ENCODE results near the gene CCDC197. TPM values are rescaled to one million over a fixed set of nuclear protein-coding genes. Genes with fewer than 3 reads are reported as not detected.

CCDC197 gene
- total RNA-seq, 2 experiments from 2014 or later: not detected

- no peaks in the 10 kb centered on the region for H3K4me1 Mint-ChIP-seq
- H3K4me3 Mint-ChIP-seq: no peak overlapping the region
- no peak overlapping the region for H3K27ac Mint-ChIP-seq
- no peak for DNase-seq
- ChIA-PET POLR2A (no interaction called here), CTCF (interaction anchor here (1.1 to 1.7 kb wide), 2 partner anchors 9 to 10 kb away, joined by 3 to 4 read pairs; no protein-coding TSS in a partner anchor)
- H3K27me3 Mint-ChIP-seq: no peaks in the 10 kb centered on the region
- H3K36me3 Mint-ChIP-seq (ENCODE audit: low read depth): peaks cover 24% of the 10 kb centered on the region
- H3K9me3 Mint-ChIP-seq: no peaks in the 10 kb centered on the region
Observed at GRCh38 chr14:94045101-94045500, 48.0 kb downstream of the CCDC197 start.

DNA sequence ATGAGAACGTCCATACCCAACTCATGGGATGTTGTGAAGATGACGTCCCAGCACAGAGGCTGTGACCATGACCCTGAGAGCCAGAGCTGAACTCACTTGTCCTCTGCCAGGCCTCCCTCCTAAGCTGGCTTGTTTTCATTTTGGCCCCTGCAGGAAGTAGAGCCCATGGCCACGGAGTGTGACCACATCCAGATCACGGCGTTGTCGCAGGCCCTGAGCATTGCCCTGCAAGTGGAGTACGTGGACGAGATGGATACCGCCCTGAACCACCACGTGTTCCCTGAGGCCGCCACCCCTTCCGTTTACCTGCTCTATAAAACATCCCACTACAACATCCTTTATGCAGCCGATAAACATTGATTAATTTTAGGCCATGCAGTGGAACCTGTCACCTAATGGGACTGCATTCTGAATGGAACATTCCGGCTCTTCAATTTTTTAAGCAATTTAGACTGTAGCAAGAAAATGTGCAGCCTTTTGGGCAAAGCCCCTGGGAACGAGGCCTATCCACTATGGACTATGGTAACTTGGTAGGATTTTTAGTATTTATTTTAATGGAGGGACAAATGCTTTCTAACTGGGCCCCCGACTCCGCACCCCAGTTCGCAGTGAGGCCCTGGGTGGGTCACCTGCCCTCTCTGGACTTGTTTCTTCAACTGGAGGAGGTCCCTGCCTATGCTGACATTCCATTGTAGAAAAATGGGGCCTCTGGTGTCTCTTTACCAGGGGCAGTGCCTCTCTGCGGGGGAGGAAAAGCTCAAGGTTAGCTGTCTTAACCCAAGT lies 48.7 kb downstream of the CCDC197 start:
- Mint-ChIP-seq H3K27ac (no peak overlapping the region), H3K4me1 (no peaks in the 10 kb centered on the region), H3K9me3 (no peaks in the 10 kb centered on the region), H3K27me3 (no peaks in the 10 kb centered on the region), H3K36me3 (ENCODE audit: low read depth) (peaks cover 27% of the 10 kb centered on the region), H3K4me3 (no peak overlapping the region)
- no peak for DNase-seq
- CTCF ChIA-PET: interaction anchor here (0.9 to 1.7 kb wide), 3 partner anchors 10 to 91 kb away, joined by 3 to 5 read pairs (median 4); no protein-coding TSS in a partner anchor
- POLR2A ChIA-PET: no interaction called here

DNA sequence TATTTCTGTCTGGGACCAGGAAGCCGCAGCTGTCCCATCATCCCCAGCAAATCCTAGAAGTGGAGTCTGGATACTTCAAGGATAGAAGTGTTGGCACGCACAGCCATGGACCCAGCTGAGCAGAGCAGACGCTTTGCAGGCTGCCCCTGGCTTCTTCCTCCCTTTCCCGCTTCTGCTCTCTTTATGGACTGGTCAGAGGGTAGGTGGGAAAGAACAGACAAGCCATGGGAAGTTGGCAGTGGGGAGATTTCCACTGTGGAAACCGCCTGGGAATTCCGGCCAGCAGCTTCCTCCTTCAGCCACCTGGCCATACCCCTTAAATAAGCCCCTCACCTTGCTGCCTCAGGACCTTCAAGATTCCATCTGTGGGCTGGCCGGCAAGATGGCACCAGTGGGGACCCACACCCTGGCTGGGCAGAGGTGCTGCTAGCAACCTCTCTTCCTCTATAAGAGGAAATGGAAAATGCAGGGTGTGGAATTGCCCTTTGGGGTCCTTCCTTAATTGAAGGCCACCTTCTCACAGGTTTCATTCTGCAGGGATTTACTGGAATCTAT lies 49.7 kb downstream of the CCDC197 start:
- no peaks in the 10 kb centered on the region for H3K27me3 Mint-ChIP-seq
- ChIA-PET POLR2A (no interaction called here), CTCF (interaction anchor here (0.9 to 1.5 kb wide), 2 partner anchors 18 to 90 kb away, joined by 4 to 5 read pairs; no protein-coding TSS in a partner anchor)
- H3K4me1 Mint-ChIP-seq: no peaks in the 10 kb centered on the region
- H3K4me3 Mint-ChIP-seq: no peak overlapping the region
- no peak for DNase-seq
- no peaks in the 10 kb centered on the region for H3K9me3 Mint-ChIP-seq
- H3K27ac Mint-ChIP-seq: no peak overlapping the region
- H3K36me3 Mint-ChIP-seq (ENCODE audit: low read depth): peaks cover 36% of the 10 kb centered on the region

GRCh38 chr14:94047581-94047980 lies 50.5 kb downstream of the CCDC197 start:
- POLR2A ChIA-PET: no interaction called here
- CTCF ChIA-PET: interaction anchor here (2.1 to 2.2 kb wide), 2 partner anchors 11 to 89 kb away, joined by 6 to 8 read pairs; no protein-coding TSS in a partner anchor
- Mint-ChIP-seq H3K9me3 (no peaks in the 10 kb centered on the region), H3K27me3 (no peaks in the 10 kb centered on the region), H3K4me3 (no peak overlapping the region), H3K27ac (no peak overlapping the region), H3K4me1 (peaks cover 6% of the 10 kb centered on the region), H3K36me3 (ENCODE audit: low read depth) (peaks cover 44% of the 10 kb centered on the region)
- DNase-seq: no peak

- peaks cover 14% of the 10 kb centered on the region for H3K4me1 Mint-ChIP-seq
- H3K27ac Mint-ChIP-seq: no peak overlapping the region
- H3K4me3 Mint-ChIP-seq: no peak overlapping the region
- DNase-seq: no peak
- peaks cover 47% of the 10 kb centered on the region for H3K36me3 Mint-ChIP-seq (ENCODE audit: low read depth)
- ChIA-PET POLR2A (no interaction called here), CTCF (interaction anchor here (0.9 to 2.2 kb wide), 5 partner anchors 12 to 131 kb away, joined by 3 to 8 read pairs (median 3); no protein-coding TSS in a partner anchor)
- H3K27me3 Mint-ChIP-seq: no peaks in the 10 kb centered on the region
- no peaks in the 10 kb centered on the region for H3K9me3 Mint-ChIP-seq
Observed at GRCh38 chr14:94048691-94049624, 51.9 kb downstream of the CCDC197 start.

GRCh38 chr14:94049625-94050023 lies 52.5 kb downstream of the CCDC197 start:
- H3K36me3 Mint-ChIP-seq (ENCODE audit: low read depth): peaks cover 54% of the 10 kb centered on the region
- no peak for DNase-seq
- peaks cover 21% of the 10 kb centered on the region for H3K4me1 Mint-ChIP-seq
- H3K4me3 Mint-ChIP-seq: no peak overlapping the region
- ChIA-PET CTCF (interaction anchor here (0.6 to 2.2 kb wide), 4 partner anchors 13 to 87 kb away, joined by 3 to 8 read pairs (median 4); no protein-coding TSS in a partner anchor), POLR2A (no interaction called here)
- H3K27ac Mint-ChIP-seq: no peak overlapping the region
- H3K9me3 Mint-ChIP-seq: no peaks in the 10 kb centered on the region
- H3K27me3 Mint-ChIP-seq: no peaks in the 10 kb centered on the region

DNA sequence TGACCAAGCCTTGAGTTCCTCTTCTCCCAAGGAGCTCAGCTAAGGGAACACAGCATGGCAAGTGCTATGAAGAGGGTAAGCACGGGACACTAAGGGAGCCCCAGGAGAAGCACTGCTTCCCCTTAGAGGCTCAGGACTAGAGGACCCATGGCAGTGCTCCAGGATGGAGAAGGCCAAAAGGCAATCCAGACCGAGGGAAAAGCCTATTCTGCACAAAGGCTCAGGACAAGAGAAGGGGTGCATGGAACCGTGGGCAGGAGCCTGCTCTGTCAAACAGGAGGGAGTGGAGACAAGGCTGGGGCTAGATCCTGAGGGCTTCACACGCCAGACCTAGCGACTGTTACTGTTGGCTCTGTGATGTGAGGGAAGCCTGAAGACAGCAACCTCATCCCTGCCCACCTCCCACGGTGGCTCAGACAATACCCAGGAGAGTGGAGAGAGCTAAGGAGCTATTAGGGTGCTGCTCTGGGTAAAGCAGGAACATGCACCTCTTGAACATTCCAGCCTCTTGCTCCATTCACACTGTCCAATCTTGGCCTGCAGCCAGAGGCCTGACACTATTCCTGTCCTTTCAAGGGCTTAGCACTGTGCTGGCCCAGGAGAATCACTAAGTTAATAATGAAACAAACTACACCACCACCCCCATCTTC lies 53.3 kb downstream of the CCDC197 start:
- ChIA-PET POLR2A (no interaction called here), CTCF (interaction anchor here (0.6 to 2.7 kb wide), 4 partner anchors 14 to 52 kb away, joined by 3 to 14 read pairs (median 4); no protein-coding TSS in a partner anchor)
- Mint-ChIP-seq H3K4me3 (no peak overlapping the region), H3K27ac (no peak overlapping the region), H3K9me3 (no peaks in the 10 kb centered on the region), H3K36me3 (ENCODE audit: low read depth) (peaks cover 58% of the 10 kb centered on the region), H3K27me3 (no peaks in the 10 kb centered on the region), H3K4me1 (peaks cover 28% of the 10 kb centered on the region)
- DNase-seq: no peak

GRCh38 chr14:94051115-94051514 lies 54.0 kb downstream of the CCDC197 start:
- no peak overlapping the region for H3K27ac Mint-ChIP-seq
- no peak overlapping the region for H3K4me3 Mint-ChIP-seq
- no peaks in the 10 kb centered on the region for H3K27me3 Mint-ChIP-seq
- no peaks in the 10 kb centered on the region for H3K9me3 Mint-ChIP-seq
- CTCF ChIA-PET: interaction anchor here (1.3 to 2.7 kb wide), 4 partner anchors 15 to 53 kb away, joined by 3 to 14 read pairs (median 6); no protein-coding TSS in a partner anchor
- H3K36me3 Mint-ChIP-seq (ENCODE audit: low read depth): peaks cover 65% of the 10 kb centered on the region
- peaks cover 36% of the 10 kb centered on the region for H3K4me1 Mint-ChIP-seq
- POLR2A ChIA-PET: no interaction called here
- no peak for DNase-seq

- CTCF ChIA-PET: interaction anchor here (0.8 to 2.7 kb wide), 7 partner anchors 15 to 127 kb away, joined by 3 to 14 read pairs (median 5); no protein-coding TSS in a partner anchor
- Mint-ChIP-seq H3K27ac (peak overlapping the region; percentile 43), H3K4me3 (no peak overlapping the region), H3K9me3 (no peaks in the 10 kb centered on the region), H3K36me3 (ENCODE audit: low read depth) (peaks cover 72% of the 10 kb centered on the region), H3K4me1 (peaks cover 42% of the 10 kb centered on the region), H3K27me3 (no peaks in the 10 kb centered on the region)
- DNase-seq: no peak
- POLR2A ChIA-PET: no interaction called here
Observed at GRCh38 chr14:94051779-94052178, 54.7 kb downstream of the CCDC197 start.

GRCh38 chr14:94052199-94052598 lies 55.1 kb downstream of the CCDC197 start:
- POLR2A ChIA-PET: no interaction called here

GRCh38 chr14:94052662-94053061 lies 55.6 kb downstream of the CCDC197 start:
- no peak for DNase-seq
- CTCF ChIA-PET: interaction anchor here (1.2 to 2.7 kb wide), 5 partner anchors 17 to 113 kb away, joined by 3 to 14 read pairs (median 6); no protein-coding TSS in a partner anchor
- Mint-ChIP-seq H3K9me3 (no peaks in the 10 kb centered on the region), H3K36me3 (ENCODE audit: low read depth) (peaks cover 75% of the 10 kb centered on the region), H3K27ac (peak overlapping the region; percentile 21), H3K4me3 (no peak overlapping the region), H3K4me1 (peaks cover 51% of the 10 kb centered on the region), H3K27me3 (no peaks in the 10 kb centered on the region)
- POLR2A ChIA-PET: interaction anchor here (0.6 kb wide), 1 partner anchor 97 kb away, joined by 3 read pairs; no protein-coding TSS in a partner anchor

More at GRCh38 chr14:94052199-94052598, 55.1 kb downstream of the CCDC197 start:
- Mint-ChIP-seq H3K9me3 (no peaks in the 10 kb centered on the region), H3K36me3 (ENCODE audit: low read depth) (peaks cover 73% of the 10 kb centered on the region), H3K27me3 (no peaks in the 10 kb centered on the region), H3K27ac (peak overlapping the region; percentile 21), H3K4me3 (no peak overlapping the region), H3K4me1 (peaks cover 47% of the 10 kb centered on the region)
- CTCF ChIA-PET: interaction anchor here (0.8 to 2.7 kb wide), 6 partner anchors 16 to 127 kb away, joined by 3 to 14 read pairs (median 5); no protein-coding TSS in a partner anchor
- DNase-seq: no peak

DNA sequence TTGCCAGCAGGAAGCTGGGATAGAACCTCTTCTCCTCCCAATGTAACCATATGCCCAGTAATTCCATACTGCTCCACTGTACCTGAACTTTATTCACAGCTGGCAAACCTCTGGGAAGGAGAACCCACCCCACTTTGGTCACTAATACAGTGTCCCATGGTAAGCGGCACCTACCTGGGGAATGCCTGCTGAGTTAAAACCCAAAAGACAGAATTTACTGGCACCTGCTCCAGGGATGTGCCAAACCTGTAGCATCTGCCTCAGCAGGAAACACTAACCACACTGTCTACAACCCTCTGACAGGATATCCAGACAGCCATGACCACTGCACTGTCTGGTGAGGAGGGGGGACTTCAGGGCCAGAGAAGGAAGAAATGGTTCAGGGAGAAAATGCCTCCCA lies 57.3 kb downstream of the CCDC197 start:
- H3K4me1 Mint-ChIP-seq: peaks cover 67% of the 10 kb centered on the region
- H3K36me3 Mint-ChIP-seq (ENCODE audit: low read depth): peaks cover 83% of the 10 kb centered on the region
- H3K9me3 Mint-ChIP-seq: no peaks in the 10 kb centered on the region
- no peak for DNase-seq
- no peak overlapping the region for H3K27ac Mint-ChIP-seq
- no peaks in the 10 kb centered on the region for H3K27me3 Mint-ChIP-seq
- ChIA-PET POLR2A (no interaction called here), CTCF (interaction anchor here (0.8 to 1.1 kb wide), 3 partner anchors 18 to 82 kb away, joined by 3 to 4 read pairs (median 3); partner anchors contain the start of gene OTUB2)
- H3K4me3 Mint-ChIP-seq: no peak overlapping the region
